GM19438 (cell line): ENCODE results near the gene COL15A1.
"Not testable (repeated sequence)": the region's sequence is repeated elsewhere in the genome, so short reads cannot be mapped to it uniquely, and the experiment has no call there.

ENCODE experiments used
- ATAC-seq: cut with Tn5 transposase; IDR thresholded peaks from one replicate; pipeline ENCODE4 v1.9.1; 2021; ENCODE audit warnings: low read depth; ENCODE audit not compliant: unreplicated experiment

Gene COL15A1

DNA sequence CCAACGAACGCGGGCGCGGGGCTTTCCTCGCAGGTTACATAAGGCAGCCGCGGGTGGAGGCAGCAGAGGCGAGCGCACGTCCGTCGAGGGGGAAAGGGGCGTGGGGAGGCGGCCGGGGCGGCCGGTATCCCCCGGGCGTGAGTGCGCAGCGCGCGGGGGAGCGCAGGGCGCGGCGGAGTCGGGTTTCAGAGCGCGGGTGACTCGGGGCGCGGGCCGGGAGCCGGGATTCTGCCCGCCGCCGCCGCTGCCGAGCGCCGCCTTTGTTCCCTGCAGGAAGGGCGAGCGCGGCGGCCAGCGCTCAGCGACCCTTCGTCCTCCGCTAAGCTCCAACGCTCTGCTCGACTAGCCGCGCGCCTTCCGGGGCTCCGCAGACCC, at the start of gene COL15A1:
TSS of gene COL15A1 (plus strand) at position 226 of the 375 bp plus-strand sequence. CDS start 155 bp downstream, outside the sequence.
- no peak for ATAC-seq

DNA sequence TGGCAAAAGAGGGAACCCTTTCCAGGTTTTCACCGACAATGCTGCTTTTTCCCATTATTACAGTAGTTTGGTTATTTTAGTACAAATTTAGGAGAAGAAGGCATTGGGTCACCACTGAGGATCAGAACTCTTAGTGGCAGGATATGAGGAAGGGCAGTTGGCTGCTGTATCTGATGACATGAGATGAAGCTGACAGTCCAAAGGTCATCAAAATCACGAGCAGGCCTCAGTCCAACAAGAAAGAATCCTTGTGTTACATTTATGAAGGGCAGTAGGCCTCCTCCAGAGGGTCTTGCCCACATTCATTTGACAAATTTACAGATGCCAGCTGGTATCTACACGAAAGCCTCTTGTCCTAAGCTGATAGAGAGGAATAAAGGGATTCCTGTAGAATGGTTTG, 49.5 kb upstream of the COL15A1 start:
- ATAC-seq = no peak

DNA sequence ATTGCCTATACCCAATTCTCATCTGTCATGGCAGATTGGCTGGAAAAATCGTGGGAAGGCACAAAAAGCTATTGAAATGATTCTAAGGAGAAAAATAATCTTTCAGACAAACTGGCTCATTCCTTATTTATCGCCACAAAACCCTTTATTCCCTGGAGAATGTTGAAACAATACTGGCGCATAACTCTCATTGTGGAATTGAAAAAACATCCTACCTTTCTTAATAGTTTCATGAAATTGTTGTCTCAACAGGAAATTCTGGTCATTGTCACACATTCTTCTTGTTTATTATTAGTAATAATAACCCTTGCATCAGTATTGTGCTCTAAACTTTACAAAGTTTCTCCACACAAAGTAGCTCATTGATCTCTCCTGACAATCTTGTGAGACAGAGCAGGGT, 48.9 kb upstream of the COL15A1 start:
- no peak for ATAC-seq

DNA sequence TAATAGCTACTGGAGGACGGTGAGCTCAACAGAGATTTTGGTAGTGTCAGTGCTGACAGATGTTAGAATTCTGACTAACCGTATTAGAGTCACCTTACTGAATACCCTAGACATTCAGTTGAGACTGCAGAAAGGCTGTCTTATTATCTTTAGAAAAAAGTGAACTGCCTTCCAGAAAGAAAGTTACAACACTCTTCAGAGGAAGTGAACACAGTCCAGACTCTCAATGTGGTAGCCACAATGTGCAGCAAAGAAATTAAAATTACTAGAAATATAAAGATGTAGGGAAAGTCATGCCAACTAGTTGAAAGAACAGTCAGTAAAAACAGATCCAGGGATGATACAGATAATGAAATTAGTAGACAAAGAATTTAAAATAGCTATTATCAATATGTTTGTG, 47.1 kb upstream of the COL15A1 start:
- ATAC-seq = no peak

DNA sequence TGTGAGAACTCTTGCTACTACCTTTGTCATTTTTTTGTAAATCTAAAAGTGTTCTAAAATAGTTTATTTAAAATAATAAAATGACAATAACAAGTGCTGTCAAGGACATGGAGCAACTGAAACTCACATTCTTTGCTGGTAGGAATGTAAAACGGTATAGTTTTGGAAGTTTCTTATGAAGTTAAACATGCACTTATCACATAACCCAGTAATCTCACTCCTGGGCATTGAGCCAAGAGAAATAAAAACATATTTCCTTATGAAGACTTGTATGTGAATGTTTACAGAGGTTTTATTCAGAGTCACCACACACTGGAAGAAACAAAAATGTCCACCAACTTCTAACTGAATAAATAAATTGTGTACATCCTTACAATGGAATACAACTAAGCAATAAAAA, 46.0 kb upstream of the COL15A1 start:
- no peak for ATAC-seq

DNA sequence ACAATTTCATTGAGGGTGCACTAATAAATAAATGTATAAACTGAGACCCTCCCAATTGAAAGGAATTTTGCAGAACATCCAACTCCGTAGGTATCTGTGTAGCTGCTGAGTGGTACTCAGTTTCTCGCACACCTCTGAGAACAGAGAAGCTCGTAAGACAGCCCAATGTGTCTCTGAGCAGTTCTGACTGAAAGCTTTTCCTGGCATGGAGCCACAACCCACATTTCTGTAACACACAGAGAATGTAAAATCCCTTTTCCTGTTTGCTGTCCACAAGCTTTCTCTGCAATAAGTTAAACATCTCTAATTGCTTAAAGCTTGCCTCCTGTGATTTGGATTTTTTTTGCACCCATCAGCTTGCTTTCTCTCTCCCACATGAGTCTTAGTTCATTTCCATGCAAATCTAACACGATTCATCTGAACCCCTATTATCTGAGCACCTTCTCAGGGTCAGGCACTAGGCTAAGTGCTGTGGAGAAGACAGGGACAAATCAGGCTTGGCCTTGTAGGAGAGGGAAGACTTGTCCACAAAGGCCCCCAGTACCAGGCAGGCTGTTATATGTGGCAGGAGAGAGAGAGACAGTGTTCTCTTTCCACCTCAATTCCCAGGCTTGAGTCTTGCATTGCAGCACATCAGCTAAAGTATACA, 44.2 kb upstream of the COL15A1 start:
- no peak for ATAC-seq

DNA sequence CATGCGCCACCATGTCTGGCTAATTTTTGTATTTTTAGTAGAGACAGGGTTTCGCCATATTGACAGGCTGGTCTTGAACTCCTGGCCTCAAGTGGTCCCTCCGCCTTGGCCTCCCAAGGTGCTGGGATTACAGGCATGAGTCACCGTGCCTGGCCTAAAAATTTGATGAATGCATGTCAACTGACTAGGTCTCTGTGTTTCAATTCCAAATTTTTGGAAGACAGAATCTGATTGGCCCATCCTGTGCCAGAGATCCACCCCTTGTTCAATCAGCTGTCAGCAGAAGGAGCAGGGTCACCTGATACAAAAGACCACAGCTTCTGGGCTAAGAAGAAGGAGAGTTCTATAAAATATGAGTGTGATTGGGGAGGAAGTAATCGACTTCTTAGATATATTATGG, 43.5 kb upstream of the COL15A1 start:
- ATAC-seq = no peak

DNA sequence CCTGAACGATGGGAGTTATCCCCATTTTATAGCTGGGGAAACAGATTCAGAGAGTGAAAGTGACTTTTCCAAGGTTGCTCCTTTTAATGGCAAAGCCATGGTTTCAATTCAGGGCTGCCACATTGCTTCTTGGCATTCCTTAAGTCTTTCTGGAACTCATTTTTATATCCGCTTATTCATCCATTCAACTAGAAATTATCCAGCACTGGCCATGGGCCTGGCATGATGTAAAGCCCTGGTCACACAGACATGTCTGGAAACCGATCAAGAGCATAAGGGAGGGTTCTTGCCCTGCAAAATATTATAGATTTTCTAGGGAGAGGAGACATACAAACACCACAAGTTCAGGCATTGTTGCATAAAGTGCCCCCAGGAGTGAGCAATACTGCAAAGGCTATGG, 43.0 kb upstream of the COL15A1 start:
- no peak for ATAC-seq

DNA sequence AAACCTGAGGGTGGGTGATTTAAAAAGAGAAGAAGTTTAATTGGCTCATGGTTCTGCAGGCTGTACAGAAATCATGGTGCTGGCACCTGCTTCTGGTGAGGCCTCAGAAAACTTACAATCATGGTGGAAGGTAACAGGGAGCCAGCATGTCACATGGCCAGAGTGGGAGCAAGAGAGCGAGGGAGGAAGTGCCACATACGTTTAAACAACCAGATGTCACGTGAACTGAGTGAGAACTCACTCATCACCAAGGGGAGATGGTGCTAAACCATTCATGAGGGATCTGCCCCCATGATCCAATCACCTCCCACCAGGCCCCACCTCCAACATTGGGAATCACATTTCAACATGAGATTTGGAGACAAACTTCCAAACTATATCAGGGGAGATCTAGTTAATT, 41.9 kb upstream of the COL15A1 start:
- ATAC-seq = not testable (repeated sequence)

DNA sequence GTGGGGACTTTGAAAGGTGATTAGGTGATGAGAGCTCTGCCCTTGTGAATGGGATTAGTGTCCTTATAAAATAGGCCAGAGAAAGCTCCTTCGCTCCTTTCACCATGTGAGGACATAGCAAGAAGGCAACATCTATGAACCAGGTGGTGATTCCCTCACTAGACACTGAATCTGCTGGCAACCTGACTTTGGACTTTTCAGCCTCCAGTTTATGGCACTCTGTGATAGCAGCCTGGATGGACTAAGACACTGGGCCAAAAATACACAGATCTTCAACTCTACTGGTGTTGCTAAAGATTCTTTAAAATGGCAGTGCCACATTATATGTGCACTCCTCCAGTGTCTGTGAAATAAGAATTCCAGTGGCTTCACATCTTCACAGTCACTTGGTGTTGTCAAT, 41.2 kb upstream of the COL15A1 start:
- ATAC-seq = no peak

DNA sequence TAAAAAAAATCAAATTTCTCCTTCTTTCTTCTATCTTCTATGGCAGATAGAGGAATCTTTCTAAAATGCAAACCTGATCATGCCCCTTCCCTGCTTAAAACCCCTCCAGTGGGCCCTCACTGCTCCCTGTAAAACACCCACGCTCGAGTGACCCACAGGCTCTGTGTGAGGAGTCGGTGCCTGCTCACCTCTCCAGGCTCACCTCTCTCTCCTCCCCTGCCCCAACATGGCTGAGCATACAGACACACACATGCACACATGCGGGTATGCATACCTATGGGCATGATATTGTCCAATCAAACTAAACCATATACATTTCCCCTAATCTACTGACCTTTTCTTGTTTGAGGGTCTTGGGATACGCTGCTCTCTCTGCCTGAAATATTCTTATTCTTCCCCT, 40.8 kb upstream of the COL15A1 start:
- no peak for ATAC-seq

DNA sequence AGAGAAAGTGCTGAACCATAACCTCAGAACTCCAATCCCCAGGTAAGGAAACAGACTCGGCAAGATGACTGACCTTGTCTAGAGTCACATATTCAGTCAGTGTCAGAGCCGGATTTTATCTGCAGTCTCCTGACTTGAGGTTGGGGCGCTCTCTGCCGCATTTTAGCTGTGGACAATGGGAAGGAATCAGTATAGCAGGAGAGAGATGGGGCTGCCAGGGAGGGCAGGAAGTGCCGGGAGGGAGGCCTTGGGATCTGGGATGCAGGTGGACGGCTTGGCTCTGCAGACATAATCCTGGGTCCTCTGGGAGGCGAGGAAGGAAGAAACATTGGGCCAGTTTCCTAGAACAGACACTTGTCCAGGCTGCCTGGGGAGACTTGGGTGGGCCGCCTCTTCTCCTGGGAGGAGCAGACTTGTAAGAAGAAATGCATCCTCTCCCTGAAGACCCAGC, 39.7 kb upstream of the COL15A1 start:
- no peak for ATAC-seq

DNA sequence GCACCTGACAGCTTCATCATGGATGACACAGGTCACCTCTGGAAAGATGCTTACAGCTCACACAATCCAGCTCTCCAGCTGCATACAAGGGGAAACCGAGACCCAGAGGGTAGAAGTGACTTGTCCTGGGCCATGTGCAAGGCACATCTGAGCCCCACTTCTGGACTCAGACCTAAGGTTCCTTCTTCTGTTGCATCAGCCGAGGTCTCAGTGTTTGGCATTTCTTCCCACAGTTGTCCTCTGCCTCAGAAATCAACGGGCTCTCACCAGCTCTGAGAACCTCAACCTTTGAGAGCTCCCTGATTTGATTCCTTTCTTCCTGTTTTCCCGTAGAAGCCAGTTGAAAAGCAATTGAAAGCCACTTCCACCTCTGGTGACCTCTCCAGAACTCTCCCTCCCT, 38.7 kb upstream of the COL15A1 start:
- ATAC-seq = no peak

DNA sequence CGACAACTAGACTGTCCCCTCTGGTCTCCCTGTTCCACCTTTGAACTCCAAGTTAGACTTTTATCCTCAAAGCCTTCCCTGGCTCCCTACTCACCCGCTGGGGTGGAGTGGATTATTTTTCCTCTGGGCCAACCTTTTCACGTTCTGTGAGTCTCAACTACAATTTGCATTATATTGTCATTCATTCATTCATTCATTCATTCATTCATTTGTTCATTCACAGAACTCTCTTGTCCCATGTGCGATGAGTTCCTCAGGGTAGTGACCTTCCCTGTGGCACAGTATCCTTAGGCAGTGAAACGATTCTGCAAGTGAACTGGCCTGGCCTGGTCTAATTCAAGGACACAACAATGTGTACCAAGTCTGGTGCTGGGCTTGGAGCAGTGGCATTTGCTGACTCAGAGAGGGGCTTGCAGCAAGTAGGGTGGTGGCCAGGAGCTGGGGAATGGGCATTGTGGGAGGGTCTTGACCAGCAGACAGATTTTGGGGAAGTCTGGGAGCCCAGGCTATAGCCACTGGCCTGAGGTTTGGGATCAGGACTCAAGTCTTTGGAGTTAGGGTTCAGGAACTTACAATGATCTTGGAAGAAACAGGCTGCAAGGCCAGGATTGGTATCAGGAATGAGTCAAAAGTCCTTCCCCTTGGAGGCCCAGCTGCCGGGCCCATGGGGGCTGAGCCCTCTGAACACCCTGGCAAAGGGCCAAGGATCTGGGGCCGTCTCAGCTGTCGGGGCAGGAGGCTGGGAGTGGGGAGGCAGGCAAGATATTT, 37.2 kb upstream of the COL15A1 start:
- ATAC-seq = no peak

DNA sequence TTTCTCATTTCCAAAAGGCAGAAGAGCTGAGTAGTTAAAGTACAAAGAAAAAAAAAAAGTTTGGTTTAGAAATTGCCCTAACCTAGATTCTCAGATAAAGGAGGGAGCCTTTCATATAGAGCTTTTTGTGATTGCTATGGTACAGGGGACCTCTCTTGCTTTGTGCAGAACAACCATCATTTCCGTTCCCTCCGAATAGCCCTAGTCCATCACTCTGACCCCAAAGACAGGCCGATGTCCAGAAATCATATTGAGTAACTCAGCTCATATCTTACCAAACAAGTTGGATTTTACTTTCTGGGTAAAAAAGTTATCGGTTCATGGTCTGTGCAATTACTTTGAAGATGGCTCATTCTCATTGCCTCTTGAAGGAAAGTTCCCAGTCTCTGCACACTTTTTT, 36.7 kb upstream of the COL15A1 start:
- ATAC-seq = no peak

DNA sequence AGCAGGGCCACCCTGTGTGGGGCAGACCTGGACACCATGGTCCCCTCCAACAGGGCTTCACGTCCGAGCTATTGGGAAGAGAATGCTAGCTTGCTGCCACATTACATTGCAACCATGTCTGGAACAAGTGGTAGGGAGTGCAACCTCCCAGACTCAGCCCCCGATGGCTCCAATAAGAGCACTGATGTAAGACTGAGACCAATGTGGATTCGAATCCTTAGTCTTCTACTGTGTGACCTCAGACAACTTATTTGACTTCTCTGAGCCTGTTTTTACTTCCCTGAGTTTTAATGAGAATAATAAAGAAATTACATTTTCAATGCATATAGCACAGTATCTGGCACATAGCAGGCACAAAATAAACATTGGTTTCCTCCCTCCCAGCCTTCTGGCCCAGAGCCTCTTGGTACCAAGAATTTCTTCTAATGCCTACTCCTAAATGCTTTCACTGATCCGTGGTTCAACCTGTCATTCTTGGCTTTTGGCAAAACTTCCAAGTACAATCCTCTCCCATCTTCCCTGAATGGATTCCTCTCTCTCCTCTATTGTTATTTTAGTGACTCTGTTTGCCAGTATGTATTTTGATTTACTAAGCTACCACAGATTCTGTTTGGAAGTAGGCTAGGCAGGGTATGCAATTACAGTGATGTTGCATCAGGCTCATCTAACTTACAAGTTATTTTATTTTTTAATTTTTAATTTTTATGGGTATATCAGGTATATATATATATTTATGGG, 34.6 kb upstream of the COL15A1 start:
- ATAC-seq = no peak

DNA sequence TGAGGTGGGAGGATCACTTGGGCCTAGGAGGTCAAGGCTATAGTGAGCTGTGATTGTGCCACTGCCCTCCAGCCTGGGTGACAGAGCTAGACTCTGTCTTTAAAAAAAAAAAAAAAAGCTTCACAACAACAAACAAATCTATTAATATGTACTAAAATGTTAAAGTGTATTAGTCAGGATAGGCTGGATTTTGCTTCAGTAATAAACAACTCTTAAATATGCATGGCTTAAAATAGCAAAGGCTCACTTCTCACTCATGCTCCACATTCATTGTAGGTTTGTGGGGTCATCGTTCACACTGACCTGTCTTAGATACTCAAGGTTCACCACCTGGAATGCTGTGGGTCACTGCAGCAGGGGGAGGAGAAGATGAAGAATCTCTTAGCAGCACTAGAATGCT, 33.8 kb upstream of the COL15A1 start:
- ATAC-seq = no peak

DNA sequence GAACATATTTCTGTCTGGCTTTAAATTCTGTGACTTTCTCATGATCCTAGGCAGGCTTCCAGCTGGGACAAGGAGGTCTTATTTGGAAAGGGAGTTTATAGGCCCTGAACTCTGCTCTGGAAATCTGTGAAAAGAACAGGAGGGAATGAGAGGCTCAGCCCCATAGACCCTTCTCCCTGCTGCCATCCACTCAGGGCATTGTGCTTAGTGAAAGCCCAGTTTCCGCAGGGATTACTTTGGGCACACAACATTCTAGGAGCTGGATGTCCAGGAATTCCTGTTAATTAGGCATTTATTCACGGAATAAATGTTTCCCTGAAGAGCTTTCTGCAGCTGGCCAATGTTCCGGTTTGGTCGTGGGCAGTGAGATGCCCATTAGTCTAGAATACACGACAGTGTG, 32.7 kb upstream of the COL15A1 start:
- ATAC-seq = no peak

DNA sequence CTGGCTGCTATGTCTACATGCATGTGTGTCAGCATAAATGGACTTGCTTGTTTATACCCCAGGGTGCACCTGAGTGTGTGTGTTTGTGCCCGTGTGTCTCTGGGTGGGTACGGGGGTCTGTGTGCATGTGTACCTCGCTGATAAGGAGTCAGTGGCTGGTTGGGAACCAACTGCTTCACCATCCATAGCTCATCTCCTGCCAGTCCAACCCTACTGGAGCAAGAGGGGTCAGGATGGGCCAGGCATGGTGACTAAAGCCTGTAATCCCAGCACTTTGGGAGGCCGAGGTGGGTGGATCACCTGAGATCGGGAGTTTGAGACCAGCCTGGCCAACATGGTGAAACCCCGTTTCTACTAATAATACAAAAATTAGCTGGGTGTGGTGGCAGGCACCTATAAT, 32.0 kb upstream of the COL15A1 start:
- ATAC-seq = not testable (repeated sequence)

DNA sequence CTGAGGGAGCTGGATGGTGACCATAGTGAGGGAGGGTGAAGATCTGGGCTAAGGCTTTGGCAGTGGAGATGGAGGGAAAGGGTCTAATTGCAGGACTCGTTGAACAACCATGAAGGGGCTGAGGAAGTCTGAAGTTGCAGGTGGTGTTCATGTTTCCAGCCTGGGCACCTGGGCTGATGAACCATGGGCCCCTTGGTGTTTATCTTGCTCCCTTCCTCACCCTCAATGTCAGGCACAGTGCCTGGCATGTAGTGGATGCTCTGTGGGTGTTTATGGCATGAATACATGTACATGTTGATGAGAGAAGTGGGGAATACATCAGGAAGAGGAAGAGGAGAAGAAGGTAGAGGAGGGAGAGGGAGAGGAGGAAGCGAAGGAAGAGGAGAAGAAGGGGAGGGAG, 31.3 kb upstream of the COL15A1 start:
- ATAC-seq = no peak

DNA sequence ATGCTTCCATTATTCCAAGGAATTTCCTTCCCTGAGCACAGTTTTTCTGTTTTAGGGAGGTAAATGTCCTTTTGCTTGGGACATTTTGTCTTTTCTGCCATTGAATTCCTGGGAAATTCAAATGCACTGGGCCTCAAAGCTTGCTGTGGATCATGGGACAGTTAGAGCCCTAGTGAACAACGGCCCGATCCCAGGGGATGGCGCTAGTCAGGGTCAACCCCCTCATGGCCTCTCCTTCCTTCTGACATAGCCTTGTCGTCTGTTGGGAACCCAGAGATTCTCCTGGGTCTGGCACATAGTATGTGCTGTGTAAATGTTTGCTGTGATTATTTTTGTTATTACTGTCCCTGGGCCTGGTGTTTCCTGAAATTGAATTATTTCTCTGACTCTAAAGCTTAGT, 30.7 kb upstream of the COL15A1 start:
- ATAC-seq = no peak

DNA sequence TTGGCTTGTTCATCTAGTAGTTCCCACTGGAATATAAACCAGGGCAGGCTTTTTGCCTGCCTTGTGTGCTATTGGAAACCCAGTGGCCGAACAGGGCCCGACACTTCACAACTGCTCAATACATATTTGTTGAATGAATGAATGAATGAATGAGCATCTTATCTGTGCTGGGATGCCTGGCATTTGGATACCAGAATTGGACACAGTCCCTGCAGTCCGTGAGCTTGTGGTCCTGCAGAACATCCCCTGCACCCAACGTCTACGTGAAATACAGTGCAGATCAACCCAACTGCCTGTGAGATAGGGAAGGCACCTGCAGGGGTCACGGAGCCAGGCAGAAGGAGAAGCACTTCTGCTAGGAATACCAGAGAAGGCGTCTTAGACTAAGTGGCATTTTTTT, 30.0 kb upstream of the COL15A1 start:
- no peak for ATAC-seq
